H1 (cell line): ENCODE results near the gene APH1A. TPM values are rescaled to one million over a fixed set of nuclear protein-coding genes. Genes with fewer than 3 reads are reported as not detected.

Experiments
- CTCF ChIA-PET: fragments of 300-600 bp; sonication (Branson Sonifier 250); formaldehyde crosslinking; loops from one replicate; lab custom pipeline; 2021; ENCODE audit not compliant: partially characterized antibody; lab: Charles Lee
- POLR2A ChIA-PET: fragments of 300-600 bp; sonication (Branson Sonifier 250); formaldehyde crosslinking; loops from one replicate; lab custom pipeline; 2021; ENCODE audit warnings: inconsistent platforms; ENCODE audit not compliant: partially characterized antibody; lab: Charles Lee
- DNase-seq, 2 experiments: peaks; one replicate each; pipeline versions ENCODE4 v3.0.0 to v3.0.0-alpha.2; 2010 to 2022; ENCODE audit warnings: low spot score in 2 of 2, low read depth in 1 of 2, mixed read lengths in 1 of 2
- FAIRE-seq: peaks from 2 replicates; lab custom pipeline; 2011; peaks lifted over from hg19 to GRCh38; lab: Jason Lieb, UNC
- H2AFZ ChIP-seq: 2 replicates; pipeline ENCODE4 v1.8.1; 2012; ENCODE audit warnings: low read length, inconsistent platforms
- H2AK5ac ChIP-seq: 2 replicates; pipeline ENCODE4 v1.6.1; 2013; ENCODE audit warnings: low read depth, low read length
- H2BK120ac ChIP-seq: replicated peaks from 2 replicates; pipeline ENCODE3; 2013; ENCODE audit warnings: low read depth, low read length, inconsistent platforms
- H2BK12ac ChIP-seq: 2 replicates; pipeline ENCODE4 v1.6.1; 2013; ENCODE audit warnings: low read depth, low read length
- H2BK15ac ChIP-seq: 2 replicates; pipeline ENCODE4 v1.6.1; 2013; ENCODE audit warnings: low read length
- H2BK20ac ChIP-seq: 2 replicates; pipeline ENCODE4 v1.6.1; 2013; ENCODE audit warnings: low read length
- H2BK5ac ChIP-seq: 2 replicates; pipeline ENCODE4 v1.6.1; 2013; ENCODE audit warnings: low read depth, low read length
- H3K14ac ChIP-seq: 2 replicates; pipeline ENCODE4 v1.6.1; 2013; ENCODE audit warnings: inconsistent platforms; ENCODE audit not compliant: insufficient read length
- H3K18ac ChIP-seq: 2 replicates; pipeline ENCODE4 v1.6.1; 2013; ENCODE audit warnings: low read length; ENCODE audit errors: extremely low read depth
- H3K23ac ChIP-seq: 2 replicates; pipeline ENCODE4 v1.6.1; 2013; ENCODE audit warnings: inconsistent platforms; ENCODE audit not compliant: insufficient read length
- H3K23me2 ChIP-seq: 2 replicates; pipeline ENCODE4 v1.6.1; 2013; ENCODE audit warnings: low read depth, low read length
- H3K27ac ChIP-seq: 2 replicates; pipeline ENCODE4 v1.6.1; 2011; ENCODE audit warnings: low read depth, low read length, inconsistent platforms
- H3K27me3 ChIP-seq, 4 experiments: replicated peaks in 1 of 4; 1 replicate in 1 of 4; 2 replicates in 3 of 4; pipeline versions ENCODE4 v1.6.1 to v1.8.1; 2011 to 2013; ENCODE audit warnings: low read length in 3 of 4, mild to moderate bottlenecking in 3 of 4, inconsistent platforms in 2 of 4, mixed read lengths in 2 of 4, moderate library complexity in 1 of 4; ENCODE audit not compliant: control insufficient read depth in 3 of 4, insufficient read depth in 3 of 4; ENCODE audit errors: extremely low read depth in 1 of 4
- H3K36me3 ChIP-seq, 4 experiments: 2 replicates each; pipeline versions ENCODE4 v1.6.1 to v1.8.1; 2011 to 2013; ENCODE audit warnings: mild to moderate bottlenecking in 4 of 4, low read length in 3 of 4, moderate library complexity in 2 of 4, control low read depth in 1 of 4, inconsistent platforms in 1 of 4; ENCODE audit not compliant: insufficient read depth in 4 of 4, control insufficient read depth in 2 of 4
- H3K4ac ChIP-seq: replicated peaks from 2 replicates; pipeline ENCODE3; 2013; ENCODE audit warnings: low read length, low read depth, mixed read lengths, inconsistent platforms; ENCODE audit not compliant: insufficient read length
- H3K4me1 ChIP-seq, 4 experiments: replicated peaks in 1 of 4; 1 replicate in 1 of 4; 2 replicates in 3 of 4; pipeline versions ENCODE4 v1.6.1 to v1.8.1; 2011 to 2013; ENCODE audit warnings: low read length in 3 of 4, inconsistent platforms in 2 of 4, mixed read lengths in 1 of 4; ENCODE audit not compliant: insufficient read depth in 4 of 4, control insufficient read depth in 3 of 4
- H3K4me2 ChIP-seq, 2 experiments: 2 replicates each; pipeline versions ENCODE4 v1.6.1 to v1.8.1; 2011 to 2013; ENCODE audit warnings: low read depth in 2 of 2, low read length in 2 of 2, control low read depth in 1 of 2, inconsistent platforms in 1 of 2, mild to moderate bottlenecking in 1 of 2; ENCODE audit not compliant: insufficient read depth in 1 of 2
- H3K4me3 ChIP-seq, 4 experiments: fragments of 200-600, 300-600 bp in 1 of 4; sonication (generic), shearing (Covaris generic), sonication (Bioruptor Twin) in 1 of 4; 2 replicates each; pipeline versions ENCODE4 v1.5.1 to v1.8.1; 2011 to 2016; ENCODE audit warnings: low read length in 4 of 4, low read depth in 3 of 4, control low read depth in 2 of 4, inconsistent platforms in 2 of 4, mild to moderate bottlenecking in 2 of 4, mixed read lengths in 1 of 4, moderate library complexity in 1 of 4; ENCODE audit not compliant: insufficient read depth in 2 of 4; ENCODE audit errors: extremely low read depth in 1 of 4
- H3K56ac ChIP-seq: replicated peaks from 2 replicates; pipeline ENCODE3; 2013; ENCODE audit warnings: low read depth, mild to moderate bottlenecking, mixed read lengths, low read length, inconsistent platforms; ENCODE audit not compliant: insufficient read length
- H3K79me1 ChIP-seq: 2 replicates; pipeline ENCODE4 v1.6.1; 2013; ENCODE audit warnings: low read depth, low read length, control low read depth
- H3K79me2 ChIP-seq, 2 experiments: 2 replicates each; pipeline versions ENCODE4 v1.6.1 to v1.8.1; 2012 to 2013; ENCODE audit warnings: low read length in 2 of 2, mild to moderate bottlenecking in 2 of 2, inconsistent platforms in 1 of 2; ENCODE audit not compliant: insufficient read depth in 2 of 2, control insufficient read depth in 1 of 2
- H3K9ac ChIP-seq, 4 experiments: replicated peaks in 1 of 4; 1 replicate in 1 of 4; 2 replicates in 3 of 4; pipeline versions ENCODE4 v1.6.1 to v1.8.1; 2011 to 2013; ENCODE audit warnings: low read depth in 3 of 4, low read length in 3 of 4, control low read depth in 2 of 4, mild to moderate bottlenecking in 2 of 4, moderate library complexity in 2 of 4, inconsistent platforms in 1 of 4; ENCODE audit errors: extremely low read depth in 1 of 4
- H3K9me3 ChIP-seq, 2 experiments: 2 replicates each; pipeline versions ENCODE4 v1.6.1 to v1.8.1; 2012 to 2013; ENCODE audit warnings: mild to moderate bottlenecking in 2 of 2, moderate library complexity in 2 of 2, control low read depth in 1 of 2, inconsistent platforms in 1 of 2, low read depth in 1 of 2, low read length in 1 of 2, mixed read lengths in 1 of 2; ENCODE audit not compliant: insufficient read depth in 2 of 2
- H4K20me1 ChIP-seq, 2 experiments: replicated peaks in 1 of 2; 2 replicates each; pipeline versions ENCODE3 to v1.8.1; 2011 to 2013; ENCODE audit warnings: inconsistent platforms in 2 of 2, low read length in 2 of 2, mild to moderate bottlenecking in 1 of 2; ENCODE audit not compliant: insufficient read depth in 2 of 2, control insufficient read depth in 1 of 2
- H4K5ac ChIP-seq: 2 replicates; pipeline ENCODE4 v1.6.1; 2013; ENCODE audit warnings: low read length, low read depth, mixed read lengths, inconsistent platforms; ENCODE audit not compliant: insufficient read length
- H4K8ac ChIP-seq: 2 replicates; pipeline ENCODE4 v1.8.0; 2013; ENCODE audit warnings: mild to moderate bottlenecking, moderate library complexity, low read length, inconsistent platforms; ENCODE audit not compliant: insufficient read depth; ENCODE audit errors: extremely low read depth
- H4K91ac ChIP-seq: replicated peaks from 2 replicates; pipeline ENCODE3; 2013; ENCODE audit warnings: low read length, mixed read lengths, inconsistent platforms; ENCODE audit not compliant: insufficient read length
- EZH2 ChIP-seq: fragments of 200-600 bp; sonication (generic); IDR thresholded peaks from 2 replicates; pipeline ENCODE4 v1.7.1; 2012; ENCODE audit warnings: low read depth, mild to moderate bottlenecking, moderate library complexity, low read length, inconsistent platforms; ENCODE audit not compliant: severe bottlenecking
- HDAC2 ChIP-seq, 2 experiments: fragments of 300-600 bp in 1 of 2; sonication (generic) in 1 of 2; IDR thresholded peaks; 2 replicates each; pipeline ENCODE4 v1.6.1; 2011 to 2012; ENCODE audit warnings: low read depth in 2 of 2, low read length in 2 of 2, mild to moderate bottlenecking in 2 of 2, moderate library complexity in 2 of 2, borderline replicate concordance in 1 of 2, inconsistent platforms in 1 of 2
- KDM5A ChIP-seq: fragments of 200-600 bp; IDR thresholded peaks from 2 replicates; pipeline ENCODE4 v1.7.1; 2012; ENCODE audit warnings: mild to moderate bottlenecking, low read length, inconsistent platforms, mixed read lengths
- MAX ChIP-seq: IDR thresholded peaks from 2 replicates; pipeline ENCODE4 v1.6.1; 2012; ENCODE audit warnings: inconsistent platforms
- PHF8 ChIP-seq: fragments of 200-600 bp; sonication (generic); conservative IDR thresholded peaks from 2 replicates; pipeline ENCODE4 v1.7.1; 2012; ENCODE audit warnings: low read depth, mild to moderate bottlenecking, inconsistent platforms, low read length, moderate library complexity
- POLR2A ChIP-seq, 2 experiments: IDR thresholded peaks; 1 replicate in 1 of 2; 2 replicates in 1 of 2; pipeline ENCODE4 v1.6.1; 2011; ENCODE audit warnings: low read depth in 2 of 2, low read length in 2 of 2, mild to moderate bottlenecking in 2 of 2; ENCODE audit errors: control extremely low read depth in 1 of 2
- RNF2 ChIP-seq: fragments of 200-900, 300-1000 bp; sonication (generic); IDR thresholded peaks from 2 replicates; pipeline ENCODE4 v1.7.1; 2016; ENCODE audit warnings: borderline replicate concordance, low read depth, mild to moderate bottlenecking, antibody characterized with exemption, low read length; ENCODE audit not compliant: poor library complexity, severe bottlenecking; ENCODE audit errors: missing control alignments
- RXRA ChIP-seq: IDR thresholded peaks from 2 replicates; pipeline ENCODE4 v1.6.1; 2011; ENCODE audit warnings: low read depth, mild to moderate bottlenecking, low read length, moderate library complexity; ENCODE audit not compliant: insufficient read depth
- SIN3A ChIP-seq, 2 experiments: IDR thresholded peaks in 1 of 2; conservative IDR thresholded peaks in 1 of 2; 2 replicates each; pipeline ENCODE4 v1.6.1; 2011 to 2012; ENCODE audit warnings: low read length in 2 of 2, improper control_type of control experiment in 1 of 2, low read depth in 1 of 2, mild to moderate bottlenecking in 1 of 2
- SP1 ChIP-seq: IDR thresholded peaks from 2 replicates; pipeline ENCODE4 v1.6.1; 2011; ENCODE audit warnings: low read depth, low read length
- TAF1 ChIP-seq: IDR thresholded peaks from 2 replicates; pipeline ENCODE4 v1.6.1; 2011; ENCODE audit warnings: mild to moderate bottlenecking, low read depth, low read length
- WGBS, 2 experiments: shearing (Covaris generic) in 1 of 2; methylation state at CpG; one replicate each; pipeline versions ENCODE4 v1.1.6 to v1.1.7; 2013 to 2015; ENCODE audit warnings: low lambda C conversion rate in 2 of 2, mixed read lengths in 2 of 2, inconsistent platforms in 1 of 2, low coverage in 1 of 2, missing lambda C conversion rate in 1 of 2; ENCODE audit not compliant: insufficient replicate concordance in 2 of 2, insufficient coverage in 1 of 2, insufficient read length in 1 of 2; ENCODE audit errors: extremely low coverage in 1 of 2, missing lambda C conversion rate in 1 of 2; 5-methylcytosine and 5-hydroxymethylcytosine counted together
- polyA plus RNA-seq, 7 experiments: library from polyadenylated mRNA; depleted of rRNA in 3 of 7; stranded (reverse) in 5 of 7; unstranded in 2 of 7; fragments of >200 nt in 5 of 7; fragments of 200-250 nt in 2 of 7; gene quantifications; 1 replicate in 5 of 7; 2 replicates in 1 of 7; 4 replicates in 1 of 7; pipeline versions ENCODE4 v1.2.1 to v1.2.3, GENCODE V29; 2011 to 2013; ENCODE audit warnings: missing spikeins in 2 of 7, mixed read lengths in 2 of 7
- total RNA-seq: library from RNA; stranded (reverse); fragmentation: NEBNext Ultra II Directional; extraction: Animal tissue kit (Norgen Biotek cat#: 25700); gene quantifications from 2 replicates; pipeline ENCODE4 v1.2.1, GENCODE V29; 2021

APH1A gene
- total and polyA plus RNA-seq, 2 of the 8 experiments (the other 6 are each of a cell fraction or from before 2014, with no cell fraction given): 111 to 183 TPM

DNA sequence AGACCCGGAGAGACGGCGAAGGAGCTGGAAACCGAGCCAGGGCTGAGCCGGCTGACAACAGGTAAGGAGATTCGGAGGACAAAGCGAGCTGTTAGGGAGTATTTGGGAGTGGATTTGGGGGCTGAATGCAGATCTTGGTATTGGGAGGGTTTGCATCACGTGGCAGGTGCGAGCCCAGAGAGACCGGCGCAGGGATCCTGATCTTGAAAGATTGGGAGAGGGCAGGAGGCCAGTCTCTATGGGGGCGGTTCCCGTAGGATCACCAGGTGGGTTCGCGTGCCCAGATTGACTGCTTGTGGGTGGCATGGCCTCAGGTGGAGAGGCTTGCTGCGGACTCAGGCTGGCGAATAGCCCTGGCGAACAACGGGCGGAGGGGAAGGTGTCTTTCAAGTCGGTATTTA lies 13.7 kb upstream of the APH1A start:
- H2BK12ac ChIP-seq: peak overlapping the region; percentile 10
- 1% methylated on average over 18 of the region's 21 CpGs; no CpG with 5 or more reads in 1 of the 2 experiments for WGBS, 2 experiments
- peaks cover 1 to 2% of the 10 kb centered on the region in 2 experiments for H4K20me1 ChIP-seq
- peaks cover 8% of the 10 kb centered on the region; the same call in 1 of the 2 replicates for H3K23me2 ChIP-seq
- H3K23ac ChIP-seq: no peak overlapping the region
- no peak overlapping the region for H2BK20ac ChIP-seq
- CTCF ChIA-PET: interaction anchor here (0.7 to 16.5 kb wide), 4 partner anchors 12 to 43 kb away, joined by 3 to 326 read pairs (median 24); partner anchors contain the start of genes APH1A, C1orf54 and CA14
- POLR2A ChIA-PET: interaction anchor here (0.5 to 25.2 kb wide), 11 partner anchors 9 to 395 kb away, joined by 3 to 535 read pairs (median 8); partner anchors contain the start of genes APH1A, C1orf54, CA14 and RPRD2
- no peaks in the 10 kb centered on the region for H3K9me3 ChIP-seq
- H3K27ac ChIP-seq: peak overlapping the region; percentile 54; the same call in 1 of the 2 replicates
- H2AFZ ChIP-seq: no peak overlapping the region
- peak overlapping the region; percentile 83 for H2BK5ac ChIP-seq
- H4K8ac ChIP-seq: peak overlapping the region; percentile 81; the same call in 1 of the 2 replicates
- no peak overlapping the region for H4K5ac ChIP-seq
- peak overlapping the region; percentile 56 to 83 (median 70) for H3K4me3 ChIP-seq
- peak overlapping the region; percentile 33 for H3K18ac ChIP-seq
- peak overlapping the region; percentile 65; the same call in 1 of the 2 replicates for H2BK15ac ChIP-seq
- H3K4me2 ChIP-seq: peak overlapping the region; percentile 83 to 84
- peaks cover 0 to 7% (median 7%) of the 10 kb centered on the region in 4 experiments; a peak in 4 of 7 replicates for H3K27me3 ChIP-seq
- no peak overlapping the region for H3K56ac ChIP-seq
- peaks cover 6 to 19% (median 9%) of the 10 kb centered on the region in 4 experiments; a peak in 7 of 8 replicates for H3K36me3 ChIP-seq
- H3K4me1 ChIP-seq: peaks cover 0 to 4% (median 2%) of the 10 kb centered on the region in 4 experiments; a peak in 2 of 7 replicates
- no peak for FAIRE-seq
- H4K91ac ChIP-seq: no peak overlapping the region
- H2BK120ac ChIP-seq: no peak overlapping the region
- H3K4ac ChIP-seq: no peak overlapping the region
- no peak overlapping the region for H2AK5ac ChIP-seq
- no peak overlapping the region for H3K14ac ChIP-seq
- no peaks in the 10 kb centered on the region for H3K79me2 ChIP-seq
- no peak for DNase-seq
- peak overlapping the region in 3 of 4 experiments; percentile 63 to 75 (median 74); a peak in 6 of 7 replicates for H3K9ac ChIP-seq
- H3K79me1 ChIP-seq: no peaks in the 10 kb centered on the region
- TF ChIP-seq TAF1 (peak; percentile 33; the same call in 1 of the 2 replicates), POLR2A (IDR thresholded peaks at IDR 0.05; ENCODE audit: control extremely low read depth in 1 of 2, low read depth in 2 of 2, low read length in 2 of 2) (no peak; a peak in 1 of 3 replicates), SIN3A (conservative IDR thresholded peaks at IDR 0.05 in 1 of 2, IDR thresholded peaks at IDR 0.05 in 1 of 2; ENCODE audit: low read depth in 1 of 2, low read length in 2 of 2) (peak; percentile 76 to 77; a peak in 2 of 4 replicates), PHF8 (peak; percentile 51), SP1 (no peak), RNF2 (no peak), MAX (peak; percentile 16; the same call in 1 of the 2 replicates), EZH2 (no peak), HDAC2 (IDR thresholded peaks at IDR 0.05; ENCODE audit: borderline replicate concordance in 1 of 2, low read depth in 2 of 2, low read length in 2 of 2) (peak in 1 of 2 experiments; percentile 89; a peak in 1 of 4 replicates), KDM5A (no peak), RXRA (no peak)
